Measurements from ENCODE around the gene PARP4.
"Not testable (repeated sequence)": the region's sequence is repeated elsewhere in the genome, so short reads cannot be mapped to it uniquely, and the experiment has no call there.

DNA sequence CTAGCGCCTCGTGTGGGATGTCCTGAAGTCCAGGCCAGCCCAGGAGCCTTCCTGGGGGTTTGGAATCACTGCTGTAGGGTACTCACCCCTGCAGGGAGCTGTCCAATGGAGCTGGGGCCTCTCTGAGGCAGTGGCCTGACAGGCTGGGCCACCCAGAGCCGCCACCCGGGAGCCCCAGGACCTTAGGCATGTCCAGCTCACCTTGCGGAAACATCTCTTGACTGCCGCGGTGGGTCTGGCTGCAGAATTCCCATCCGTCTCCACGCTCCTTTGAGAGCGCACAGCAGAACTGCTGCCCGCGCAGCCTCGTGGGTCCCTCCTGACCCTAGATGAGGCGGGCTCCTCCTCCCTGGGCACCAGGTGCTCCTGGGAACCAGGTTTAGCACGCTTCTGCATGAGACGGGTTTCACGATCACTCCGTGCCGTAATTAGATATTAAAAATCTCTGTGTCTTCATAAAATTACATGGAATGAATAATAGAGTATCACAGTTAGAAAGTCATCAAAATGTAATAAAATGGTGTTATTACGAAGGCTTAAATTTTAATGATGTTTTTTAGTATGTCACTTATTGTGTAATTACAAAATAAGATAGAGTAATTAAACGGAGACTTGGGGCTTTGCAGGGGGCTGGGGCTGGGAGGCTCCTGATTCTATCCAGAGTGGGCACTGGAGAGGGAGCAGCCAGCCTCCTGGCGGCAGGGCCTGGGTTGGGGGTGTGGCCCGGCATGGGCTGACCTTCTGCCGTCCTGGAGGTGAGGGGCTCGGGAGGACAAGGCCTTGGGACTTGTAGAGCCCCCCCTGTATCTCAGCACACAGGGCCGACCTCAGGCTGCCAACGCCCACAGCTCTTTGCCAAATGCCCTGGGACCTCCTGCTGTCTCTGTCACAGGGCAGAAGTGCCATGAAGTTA lies 120.6 kb downstream of the PARP4 start:
- TF ChIP-seq, protein P1, sequence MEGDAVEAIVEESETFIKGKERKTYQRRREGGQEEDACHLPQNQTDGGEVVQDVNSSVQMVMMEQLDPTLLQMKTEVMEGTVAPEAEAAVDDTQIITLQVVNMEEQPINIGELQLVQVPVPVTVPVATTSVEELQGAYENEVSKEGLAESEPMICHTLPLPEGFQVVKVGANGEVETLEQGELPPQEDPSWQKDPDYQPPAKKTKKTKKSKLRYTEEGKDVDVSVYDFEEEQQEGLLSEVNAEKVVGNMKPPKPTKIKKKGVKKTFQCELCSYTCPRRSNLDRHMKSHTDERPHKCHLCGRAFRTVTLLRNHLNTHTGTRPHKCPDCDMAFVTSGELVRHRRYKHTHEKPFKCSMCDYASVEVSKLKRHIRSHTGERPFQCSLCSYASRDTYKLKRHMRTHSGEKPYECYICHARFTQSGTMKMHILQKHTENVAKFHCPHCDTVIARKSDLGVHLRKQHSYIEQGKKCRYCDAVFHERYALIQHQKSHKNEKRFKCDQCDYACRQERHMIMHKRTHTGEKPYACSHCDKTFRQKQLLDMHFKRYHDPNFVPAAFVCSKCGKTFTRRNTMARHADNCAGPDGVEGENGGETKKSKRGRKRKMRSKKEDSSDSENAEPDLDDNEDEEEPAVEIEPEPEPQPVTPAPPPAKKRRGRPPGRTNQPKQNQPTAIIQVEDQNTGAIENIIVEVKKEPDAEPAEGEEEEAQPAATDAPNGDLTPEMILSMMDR (IDR thresholded peaks at IDR 0.05): not testable (repeated sequence)
- not testable (repeated sequence) for TF ChIP-seq POLR2A (IDR thresholded peaks at IDR 0.05)
